Muscle layer of duodenum (tissue), 2 donors: ENCODE data around the gene RASL11A.

Source experiments
- H3K27ac ChIP-seq: one replicate; pipeline ENCODE4 v1.7.0; 2013; ENCODE audit warnings: mild to moderate bottlenecking, low read length
- H3K27me3 ChIP-seq: one replicate; pipeline ENCODE4 v1.7.0; 2013; ENCODE audit warnings: low read depth, mild to moderate bottlenecking, control low read depth, low read length
- H3K36me3 ChIP-seq, 2 donors: one replicate each; pipeline ENCODE4 v1.7.0; 2013; ENCODE audit warnings: low read length in 2 of 2, control low read depth in 1 of 2, mild to moderate bottlenecking in 1 of 2; ENCODE audit not compliant: insufficient read depth in 2 of 2, control insufficient read depth in 1 of 2
- H3K4me1 ChIP-seq, 2 donors: one replicate each; pipeline ENCODE4 v1.7.0; 2013; ENCODE audit warnings: low read length in 2 of 2, mild to moderate bottlenecking in 2 of 2, control low read depth in 1 of 2, moderate library complexity in 1 of 2; ENCODE audit not compliant: insufficient read depth in 2 of 2, control insufficient read depth in 1 of 2
- H3K4me3 ChIP-seq, 2 donors: one replicate each; pipeline ENCODE4 v1.7.0; 2013; ENCODE audit warnings: low read length in 2 of 2, low read depth in 1 of 2, mild to moderate bottlenecking in 1 of 2
- H3K9me3 ChIP-seq, 2 donors: one replicate each; pipeline ENCODE4 v1.7.0; 2013; ENCODE audit warnings: low read length in 2 of 2, control low read depth in 1 of 2, mild to moderate bottlenecking in 1 of 2; ENCODE audit not compliant: control insufficient read depth in 1 of 2
- donor health status: healthy.

Gene RASL11A

GRCh38 chr13:27269114-27269665 lies 1.4 kb upstream of the RASL11A start:
- no peak overlapping the region for H3K27ac ChIP-seq
- no peaks in the 10 kb centered on the region for H3K36me3 ChIP-seq
- no peaks in the 10 kb centered on the region for H3K27me3 ChIP-seq
- peaks cover 14 to 45% of the 10 kb centered on the region in 2 donors for H3K4me1 ChIP-seq
- H3K4me3 ChIP-seq: no peak overlapping the region
- no peaks in the 10 kb centered on the region for H3K9me3 ChIP-seq

- peak overlapping the region; percentile 72 to 88 for H3K4me3 ChIP-seq
- peak overlapping the region; percentile 49 for H3K27ac ChIP-seq
- no peaks in the 10 kb centered on the region for H3K27me3 ChIP-seq
- H3K4me1 ChIP-seq: peaks cover 14 to 23% of the 10 kb centered on the region in 2 donors
- H3K9me3 ChIP-seq: no peaks in the 10 kb centered on the region
- H3K36me3 ChIP-seq: no peaks in the 10 kb centered on the region
Measured at GRCh38 chr13:27271570-27272096, 1.0 kb downstream of the RASL11A start.

GRCh38 chr13:27273658-27274425 lies 3.2 kb downstream of the RASL11A start:
- H3K4me3 ChIP-seq: no peak overlapping the region
- no peaks in the 10 kb centered on the region for H3K9me3 ChIP-seq
- H3K27me3 ChIP-seq: no peaks in the 10 kb centered on the region
- peaks cover 0 to 14% of the 10 kb centered on the region in 2 donors for H3K4me1 ChIP-seq
- no peak overlapping the region for H3K27ac ChIP-seq
- H3K36me3 ChIP-seq: no peaks in the 10 kb centered on the region

GRCh38 chr13:27274631-27275030 lies 4.0 kb downstream of the RASL11A start:
- Histone ChIP-seq H3K27me3 (no peaks in the 10 kb centered on the region), H3K4me3 (no peak overlapping the region), H3K27ac (no peak overlapping the region), H3K36me3 (no peaks in the 10 kb centered on the region), H3K4me1 (peaks cover 0 to 11% of the 10 kb centered on the region in 2 donors), H3K9me3 (no peaks in the 10 kb centered on the region)

- no peaks in the 10 kb centered on the region for H3K36me3 ChIP-seq
- H3K9me3 ChIP-seq: no peaks in the 10 kb centered on the region
- peaks cover 0 to 8% of the 10 kb centered on the region in 2 donors for H3K4me1 ChIP-seq
- no peaks in the 10 kb centered on the region for H3K27me3 ChIP-seq
- H3K27ac ChIP-seq: no peak overlapping the region
- no peak overlapping the region for H3K4me3 ChIP-seq
Measured at GRCh38 chr13:27276188-27276587, 5.6 kb downstream of the RASL11A start.

GRCh38 chr13:27279506-27279905 lies 8.9 kb downstream of the RASL11A start:
- Histone ChIP-seq H3K27me3 (no peaks in the 10 kb centered on the region), H3K27ac (no peak overlapping the region), H3K4me3 (no peak overlapping the region), H3K4me1 (no peaks in the 10 kb centered on the region), H3K36me3 (no peaks in the 10 kb centered on the region), H3K9me3 (no peaks in the 10 kb centered on the region)

GRCh38 chr13:27280009-27280656 lies 9.5 kb downstream of the RASL11A start:
- no peaks in the 10 kb centered on the region for H3K27me3 ChIP-seq
- H3K27ac ChIP-seq: no peak overlapping the region
- H3K9me3 ChIP-seq: no peaks in the 10 kb centered on the region

GRCh38 chr13:27280841-27281240 lies 10.2 kb downstream of the RASL11A start:
- Histone ChIP-seq H3K4me3 (no peak overlapping the region), H3K9me3 (no peaks in the 10 kb centered on the region), H3K4me1 (no peaks in the 10 kb centered on the region), H3K27ac (no peak overlapping the region), H3K36me3 (no peaks in the 10 kb centered on the region), H3K27me3 (no peaks in the 10 kb centered on the region)

More at GRCh38 chr13:27280009-27280656, 9.5 kb downstream of the RASL11A start:
- Histone ChIP-seq H3K4me1 (no peaks in the 10 kb centered on the region), H3K36me3 (no peaks in the 10 kb centered on the region), H3K4me3 (no peak overlapping the region)

- H3K4me3 ChIP-seq: no peak overlapping the region
- no peaks in the 10 kb centered on the region for H3K36me3 ChIP-seq
- no peaks in the 10 kb centered on the region for H3K27me3 ChIP-seq
- H3K4me1 ChIP-seq: no peaks in the 10 kb centered on the region
- no peak overlapping the region for H3K27ac ChIP-seq
- no peaks in the 10 kb centered on the region for H3K9me3 ChIP-seq
Measured at GRCh38 chr13:27281420-27281819, 10.8 kb downstream of the RASL11A start.

GRCh38 chr13:27283906-27284493 lies 13.4 kb downstream of the RASL11A start:
- H3K27ac ChIP-seq: no peak overlapping the region
- H3K4me1 ChIP-seq: no peaks in the 10 kb centered on the region
- H3K36me3 ChIP-seq: no peaks in the 10 kb centered on the region
- H3K27me3 ChIP-seq: no peaks in the 10 kb centered on the region
- no peak overlapping the region for H3K4me3 ChIP-seq
- H3K9me3 ChIP-seq: no peaks in the 10 kb centered on the region

GRCh38 chr13:27288392-27288791 lies 17.8 kb downstream of the RASL11A start:
- Histone ChIP-seq H3K9me3 (no peaks in the 10 kb centered on the region), H3K27ac (no peak overlapping the region), H3K36me3 (no peaks in the 10 kb centered on the region), H3K4me1 (no peaks in the 10 kb centered on the region), H3K4me3 (no peak overlapping the region), H3K27me3 (no peaks in the 10 kb centered on the region)
